ENCODE data around the gene STK16.
"Not testable (repeated sequence)": the region's sequence is repeated elsewhere in the genome, so short reads cannot be mapped to it uniquely, and the experiment has no call there.

STK16 gene, protein sequence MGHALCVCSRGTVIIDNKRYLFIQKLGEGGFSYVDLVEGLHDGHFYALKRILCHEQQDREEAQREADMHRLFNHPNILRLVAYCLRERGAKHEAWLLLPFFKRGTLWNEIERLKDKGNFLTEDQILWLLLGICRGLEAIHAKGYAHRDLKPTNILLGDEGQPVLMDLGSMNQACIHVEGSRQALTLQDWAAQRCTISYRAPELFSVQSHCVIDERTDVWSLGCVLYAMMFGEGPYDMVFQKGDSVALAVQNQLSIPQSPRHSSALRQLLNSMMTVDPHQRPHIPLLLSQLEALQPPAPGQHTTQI

DNA sequence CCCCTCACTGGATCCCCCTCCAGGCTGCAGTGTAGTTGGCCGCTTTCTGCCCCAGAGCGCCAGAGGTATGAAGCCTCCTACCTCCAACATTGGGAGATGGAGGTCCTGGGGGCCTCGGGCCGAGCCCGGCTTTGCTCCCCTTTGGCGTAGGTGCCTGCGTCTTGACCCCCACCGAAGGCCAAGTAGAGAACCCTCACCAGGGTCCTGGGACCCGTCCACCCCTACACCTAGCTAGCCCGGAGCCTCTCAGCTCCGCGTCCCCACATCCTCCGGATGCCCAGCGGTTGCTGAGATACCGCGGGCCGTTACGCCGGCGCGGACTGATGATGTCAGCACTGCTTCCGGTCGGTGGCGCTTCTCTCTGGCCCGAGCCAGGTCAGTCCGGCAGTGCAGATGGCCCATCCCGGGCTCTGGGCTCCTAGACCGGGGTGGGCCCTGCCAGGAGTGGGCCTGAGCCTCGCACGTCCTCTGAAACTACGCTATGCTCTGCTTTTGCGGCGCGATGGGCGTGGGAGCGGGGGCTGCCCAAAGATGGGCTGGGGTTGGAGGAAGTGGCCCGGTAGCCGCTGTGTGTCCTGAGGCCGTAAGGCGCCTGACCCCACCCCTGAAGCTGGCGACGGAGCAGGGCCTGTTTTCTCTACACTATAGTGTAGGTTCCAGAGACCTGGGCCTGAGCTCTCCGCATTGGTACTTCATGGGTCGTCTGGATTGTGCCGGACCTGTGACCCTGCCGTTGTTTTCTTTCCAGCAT is at the start of gene STK16, which contains the start of gene GLB1L:
Gene STK16 (plus strand): TSS at position 332 of the 751 bp plus-strand sequence. CDS start 521 bp downstream, outside the sequence.
Gene GLB1L (minus strand): TSS at position 297 of the 751 bp plus-strand sequence. CDS start 1,871 bp downstream, outside the sequence.
- peak; percentile 95 for DNase-seq
- ATAC-seq: peak; percentile 60

DNA sequence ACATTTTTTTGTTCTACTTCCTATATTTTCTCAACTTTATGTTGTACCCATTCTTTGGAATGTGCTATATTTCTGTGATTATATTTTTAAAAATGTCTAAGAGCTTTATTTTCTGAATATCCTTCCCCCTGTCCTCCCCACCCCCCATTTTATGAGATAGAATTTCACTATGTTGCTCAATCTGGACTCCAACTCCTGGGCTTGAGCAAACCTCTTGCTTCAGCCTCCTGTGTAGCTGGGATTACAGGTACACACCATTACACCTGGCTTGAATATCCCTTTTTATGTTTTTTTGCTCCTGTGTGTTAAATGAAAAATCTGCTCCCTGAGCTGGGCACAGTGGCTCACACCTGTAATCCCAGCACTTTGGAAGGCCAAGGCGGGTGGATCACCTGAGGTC is 47.9 kb upstream of the STK16 start:
- ATAC-seq (no peak), DNase-seq (no peak)

DNA sequence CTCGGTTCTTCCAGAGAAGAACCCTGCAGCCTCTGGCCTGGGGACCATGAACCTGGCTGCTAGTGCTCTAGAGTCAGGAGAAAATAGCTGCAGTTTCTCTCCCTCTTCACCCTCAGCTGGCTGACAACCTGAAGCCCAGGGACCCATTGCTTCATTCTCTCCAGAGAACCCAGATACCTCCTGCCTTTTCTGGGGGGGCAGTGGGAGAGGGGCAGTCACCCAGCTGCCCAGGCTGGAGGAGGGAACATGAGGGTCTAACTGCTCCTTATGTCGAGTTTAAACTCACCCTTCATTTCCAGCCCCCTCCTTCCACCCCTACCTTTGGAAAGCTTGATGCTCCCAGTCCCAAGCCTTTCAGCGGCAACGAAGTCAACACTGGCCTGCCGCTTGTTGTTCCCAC is 46.3 kb upstream of the STK16 start:
- ATAC-seq: no peak
- no peak for DNase-seq

DNA sequence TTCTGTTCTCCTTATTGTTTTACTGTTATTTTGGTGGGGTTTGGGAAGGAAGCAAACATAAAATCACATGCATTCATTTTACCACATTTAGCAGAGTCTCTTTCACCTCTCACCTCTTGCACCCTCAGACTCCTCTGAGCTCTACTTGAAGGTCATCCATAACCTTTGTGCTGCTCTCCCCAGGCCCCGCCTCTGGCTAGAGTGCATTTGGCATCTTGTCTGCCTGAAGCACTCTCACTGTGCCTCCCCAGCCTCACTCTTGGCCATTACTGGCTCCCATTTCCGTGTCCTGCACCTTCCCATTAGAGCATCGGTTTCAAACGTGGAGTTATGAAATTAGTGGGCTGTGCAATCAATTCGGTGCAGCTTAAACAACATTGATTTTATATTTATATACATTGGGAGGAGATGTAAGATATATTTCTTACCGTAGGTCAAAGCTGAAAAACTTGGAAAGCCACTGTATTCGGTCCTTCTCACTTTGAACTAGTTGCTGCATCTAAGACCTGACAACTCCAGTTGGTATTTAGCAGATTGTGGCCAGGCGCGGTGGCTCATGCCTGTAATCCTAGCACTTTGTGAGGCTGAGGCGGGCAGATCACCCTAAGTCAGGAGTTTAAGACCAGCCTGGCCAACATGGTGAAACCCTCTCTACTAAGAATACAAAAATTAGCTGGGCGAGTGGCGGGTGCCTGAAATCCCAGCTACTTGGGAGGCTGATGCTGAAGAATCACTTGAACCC is 45.6 kb upstream of the STK16 start:
- ATAC-seq: peak; percentile 74
- DNase-seq: no peak

DNA sequence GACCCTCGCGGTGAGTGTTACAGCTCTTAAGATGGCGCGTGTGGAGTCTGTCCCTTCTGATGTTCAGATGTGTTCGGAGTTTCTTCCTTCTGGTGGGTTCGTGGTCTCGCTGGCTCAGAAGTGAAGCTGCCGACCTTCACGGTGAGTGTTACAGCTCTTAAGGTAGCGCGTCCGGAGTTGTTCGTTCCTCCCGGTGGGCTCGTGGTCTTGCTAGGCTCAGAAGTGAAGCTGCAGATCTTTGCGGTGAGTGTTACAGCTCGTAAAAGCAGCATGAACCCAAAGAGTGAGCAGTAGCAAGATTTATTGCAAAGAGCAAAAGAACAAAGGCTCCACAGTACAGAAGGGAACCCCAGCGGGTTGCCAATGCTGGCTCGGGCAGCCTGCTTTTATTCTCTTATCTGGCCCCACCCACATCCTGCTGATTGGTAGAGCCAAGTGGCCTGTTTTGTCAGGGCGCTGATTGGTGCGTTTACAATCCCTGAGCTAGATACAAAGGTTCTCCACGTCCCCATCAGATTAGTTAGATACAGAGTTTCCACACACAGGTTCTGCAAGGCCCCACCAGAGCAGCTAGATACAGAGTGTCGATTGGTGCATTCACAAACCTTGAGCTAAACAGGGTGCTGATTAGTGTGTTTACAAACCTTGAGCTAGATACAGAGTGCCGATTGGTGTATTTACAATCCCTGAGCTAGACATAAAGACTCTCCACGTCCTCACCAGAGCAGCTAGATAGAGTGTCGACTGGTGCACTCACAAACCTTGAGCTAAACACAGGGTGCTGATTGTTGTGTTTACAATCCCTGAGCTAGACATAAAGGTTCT is 44.6 kb upstream of the STK16 start:
- ATAC-seq: not testable (repeated sequence)
- DNase-seq: peak; percentile 60

DNA sequence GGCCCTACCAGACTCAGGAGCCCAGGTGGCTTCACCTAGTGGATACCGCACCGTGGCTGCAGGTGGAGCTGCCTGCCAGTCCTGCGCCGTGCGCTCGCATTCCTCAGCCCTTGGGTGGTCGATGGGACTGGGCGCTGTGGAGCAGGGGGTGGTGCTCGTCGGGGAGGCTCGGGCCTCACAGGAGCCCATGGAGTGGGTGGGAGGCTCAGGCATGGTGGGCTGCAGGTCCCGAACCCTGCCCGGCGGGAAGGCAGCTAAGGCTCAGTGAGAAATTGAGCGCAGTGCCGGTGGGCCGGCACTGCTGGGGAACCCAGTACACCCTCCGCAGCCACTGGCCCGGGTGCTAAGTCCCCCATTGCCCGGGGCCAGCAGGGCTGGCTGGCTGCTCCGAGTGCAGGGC is 43.9 kb upstream of the STK16 start:
- not testable (repeated sequence) for ATAC-seq, DNase-seq

DNA sequence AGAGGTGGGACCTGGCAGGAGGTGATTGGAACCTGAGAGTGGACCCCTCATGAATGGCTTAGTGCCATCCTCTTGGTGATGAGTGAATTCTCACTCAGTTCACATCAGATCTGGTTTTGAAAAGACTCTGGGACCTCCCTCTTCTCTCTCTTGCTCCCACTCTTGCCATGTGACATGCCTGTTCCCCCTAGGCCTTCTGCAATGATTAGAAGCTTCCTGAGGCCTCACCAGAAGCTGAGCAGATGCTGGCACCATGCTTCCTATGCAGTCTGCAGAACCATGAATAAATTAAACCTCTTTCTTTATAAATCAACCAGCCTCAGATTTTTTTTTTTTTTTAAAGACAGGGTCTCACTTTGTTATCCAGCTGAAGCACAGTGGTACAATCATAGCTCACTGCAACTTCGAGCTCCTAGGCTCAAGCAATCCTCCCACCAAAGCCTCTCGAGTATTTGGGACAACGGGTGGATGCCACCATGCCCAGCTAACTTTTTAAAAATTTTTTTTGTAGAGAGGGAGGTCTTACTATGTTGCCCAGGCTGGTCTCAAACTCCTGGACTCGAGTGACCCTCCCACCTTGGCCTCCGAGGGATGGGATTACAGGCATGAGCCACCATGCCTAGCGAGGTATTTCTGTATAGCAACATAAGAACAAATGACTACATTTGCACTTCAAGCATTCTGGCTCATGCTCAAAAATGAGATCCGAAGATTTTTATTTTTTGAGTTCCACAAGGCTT is 40.7 kb upstream of the STK16 start:
- no peak for ATAC-seq
- DNase-seq: no peak

DNA sequence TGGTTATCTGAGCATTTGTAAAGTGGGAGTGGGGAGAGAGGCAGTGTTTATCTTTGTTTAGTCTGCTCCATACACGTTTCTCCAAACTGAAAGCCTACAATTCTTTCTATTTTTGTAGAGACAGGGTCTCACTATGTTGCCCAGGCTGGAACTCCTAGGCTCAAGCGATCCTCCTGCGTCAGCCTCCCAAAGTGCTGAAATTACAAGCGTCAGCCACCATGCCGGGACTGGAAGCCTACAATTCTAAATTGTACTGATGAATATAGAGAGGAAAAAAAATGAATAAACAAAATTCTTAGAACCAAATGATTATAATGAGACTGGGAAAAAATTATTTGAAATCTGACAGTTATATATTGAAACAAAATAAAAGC is 40.1 kb upstream of the STK16 start:
- ATAC-seq (no peak), DNase-seq (no peak)

DNA sequence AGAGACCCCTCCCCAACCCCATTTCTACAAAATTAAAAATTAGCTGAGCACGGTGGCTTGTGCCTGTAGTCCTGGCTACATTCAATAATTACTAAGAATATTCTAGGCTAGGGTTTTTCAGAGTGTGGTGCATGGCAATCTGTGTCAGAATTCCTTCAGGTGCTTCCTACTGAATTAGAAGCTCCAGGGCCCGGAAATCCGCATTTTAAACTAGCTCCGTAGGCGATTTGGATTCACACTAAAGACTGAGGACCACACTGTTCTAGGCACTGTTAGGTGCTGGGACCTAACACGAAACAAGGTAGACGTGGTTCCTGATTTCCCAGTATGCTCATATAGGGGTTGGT is 39.3 kb upstream of the STK16 start:
- no peak for DNase-seq

DNA sequence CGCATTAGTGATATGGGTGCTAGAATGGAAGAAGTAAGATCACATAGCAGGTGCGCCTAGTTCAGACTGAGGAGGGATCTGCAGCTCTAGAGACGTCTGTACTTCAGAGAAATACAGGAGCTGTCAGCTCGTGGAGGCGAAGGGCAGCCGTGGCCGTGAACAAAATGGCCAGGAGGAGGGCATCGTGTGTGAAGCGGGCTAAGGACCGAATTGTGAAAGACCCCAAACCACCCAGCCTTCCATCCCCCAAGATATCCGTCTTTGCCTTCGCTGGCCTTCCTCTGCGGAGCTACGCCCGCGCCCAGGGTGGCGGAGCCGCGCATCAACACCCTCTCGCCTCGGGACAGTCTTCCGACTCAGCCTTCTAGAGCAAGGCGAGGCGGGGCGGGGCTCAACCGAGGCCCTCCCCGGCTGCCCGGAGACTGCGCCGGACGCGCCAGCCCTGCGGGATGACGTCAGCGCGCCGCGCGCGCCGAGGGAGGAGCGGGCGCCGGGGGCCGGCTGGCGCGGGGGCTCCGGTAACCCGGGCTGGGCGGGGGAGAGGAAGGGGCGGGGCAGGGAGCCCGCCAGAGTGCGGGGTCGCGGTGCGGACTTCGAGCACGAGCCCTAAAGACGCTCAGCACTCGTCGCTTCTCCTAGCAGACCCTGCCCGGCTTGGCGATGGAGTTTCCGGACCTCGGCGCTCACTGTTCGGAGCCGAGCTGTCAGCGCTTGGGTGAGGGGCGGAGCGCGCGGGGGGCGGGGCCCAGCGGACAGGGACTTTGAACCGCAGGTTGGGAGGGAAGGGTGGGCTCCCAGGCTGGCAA is 38.7 kb upstream of the STK16 start, which contains the start of gene ZFAND2B:
Gene ZFAND2B (plus strand): TSS at position 455 of the 806 bp plus-strand sequence. CDS start 206 bp downstream, at position 661.
- ATAC-seq (peak; percentile 97), DNase-seq (peak; percentile 97)

More for the DNA sequence above, 39.3 kb upstream of the STK16 start:
- no peak for ATAC-seq

DNA sequence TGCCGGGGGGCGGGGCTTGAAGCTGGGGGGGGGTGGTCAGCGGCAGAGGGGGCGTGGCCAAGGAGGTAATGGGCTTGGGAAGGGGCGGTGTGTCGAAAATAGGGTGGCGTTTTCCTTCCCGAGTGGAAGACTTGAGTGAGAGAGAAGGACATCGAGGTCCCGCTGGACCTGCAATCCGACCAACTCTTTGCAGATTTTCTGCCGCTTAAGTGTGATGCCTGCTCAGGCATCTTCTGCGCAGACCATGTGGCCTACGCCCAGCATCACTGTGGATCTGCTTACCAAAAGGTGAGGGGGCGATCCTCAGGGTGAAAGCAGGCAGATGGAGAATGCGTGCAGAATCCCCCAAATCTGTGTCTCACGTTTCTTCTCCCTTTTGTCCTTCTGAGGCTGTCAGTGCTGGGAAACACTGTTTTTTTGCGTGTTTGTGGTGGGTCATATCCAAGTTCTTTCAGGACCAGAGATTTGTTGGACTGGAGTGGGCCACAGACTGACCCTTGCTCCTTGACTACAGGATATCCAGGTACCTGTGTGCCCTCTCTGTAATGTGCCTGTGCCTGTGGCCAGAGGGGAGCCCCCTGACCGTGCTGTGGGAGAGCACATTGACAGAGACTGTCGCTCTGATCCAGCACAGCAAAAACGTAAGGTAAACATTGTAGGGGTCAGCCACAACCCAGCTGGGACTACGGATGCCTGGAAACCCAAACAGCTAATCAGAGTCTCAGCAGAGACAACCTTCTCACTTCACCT is 38.0 kb upstream of the STK16 start:
- ATAC-seq (no peak), DNase-seq (no peak)

DNA sequence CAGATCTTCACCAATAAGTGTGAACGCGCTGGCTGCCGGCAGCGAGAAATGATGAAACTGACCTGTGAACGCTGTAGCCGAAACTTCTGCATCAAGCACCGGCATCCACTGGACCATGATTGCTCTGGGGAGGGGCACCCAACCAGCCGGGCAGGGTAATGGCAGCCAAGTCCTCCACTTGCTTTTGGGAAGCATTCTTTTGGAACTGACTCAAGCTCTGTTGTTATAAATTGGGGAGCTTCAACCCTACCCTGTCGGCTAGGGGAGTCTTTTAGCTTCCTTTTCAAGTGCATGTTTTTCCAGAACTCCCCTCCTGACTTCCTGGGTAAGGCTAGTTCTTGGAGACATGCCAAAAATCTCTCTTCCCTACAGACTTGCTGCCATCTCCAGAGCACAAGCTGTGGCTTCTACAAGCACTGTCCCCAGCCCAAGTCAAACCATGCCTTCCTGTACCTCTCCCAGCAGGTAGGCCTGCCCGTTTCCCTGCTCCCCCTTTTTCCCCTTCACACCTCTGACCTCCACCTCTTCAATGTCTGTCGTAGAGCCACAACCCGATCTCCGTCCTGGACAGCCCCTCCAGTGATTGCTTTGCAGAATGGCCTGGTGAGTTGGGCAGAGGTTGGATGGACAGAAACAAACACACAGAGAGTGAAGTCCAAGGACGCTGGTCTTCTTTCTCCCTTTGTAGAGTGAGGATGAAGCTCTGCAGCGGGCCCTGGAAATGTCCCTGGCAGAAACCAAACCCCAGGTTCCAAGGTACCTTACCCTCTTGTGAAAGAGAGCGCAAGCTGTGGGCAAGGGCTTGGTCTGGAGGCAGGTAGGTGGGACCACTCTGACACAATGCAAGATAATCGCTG is 37.2 kb upstream of the STK16 start:
- no peak for DNase-seq
- no peak for ATAC-seq

DNA sequence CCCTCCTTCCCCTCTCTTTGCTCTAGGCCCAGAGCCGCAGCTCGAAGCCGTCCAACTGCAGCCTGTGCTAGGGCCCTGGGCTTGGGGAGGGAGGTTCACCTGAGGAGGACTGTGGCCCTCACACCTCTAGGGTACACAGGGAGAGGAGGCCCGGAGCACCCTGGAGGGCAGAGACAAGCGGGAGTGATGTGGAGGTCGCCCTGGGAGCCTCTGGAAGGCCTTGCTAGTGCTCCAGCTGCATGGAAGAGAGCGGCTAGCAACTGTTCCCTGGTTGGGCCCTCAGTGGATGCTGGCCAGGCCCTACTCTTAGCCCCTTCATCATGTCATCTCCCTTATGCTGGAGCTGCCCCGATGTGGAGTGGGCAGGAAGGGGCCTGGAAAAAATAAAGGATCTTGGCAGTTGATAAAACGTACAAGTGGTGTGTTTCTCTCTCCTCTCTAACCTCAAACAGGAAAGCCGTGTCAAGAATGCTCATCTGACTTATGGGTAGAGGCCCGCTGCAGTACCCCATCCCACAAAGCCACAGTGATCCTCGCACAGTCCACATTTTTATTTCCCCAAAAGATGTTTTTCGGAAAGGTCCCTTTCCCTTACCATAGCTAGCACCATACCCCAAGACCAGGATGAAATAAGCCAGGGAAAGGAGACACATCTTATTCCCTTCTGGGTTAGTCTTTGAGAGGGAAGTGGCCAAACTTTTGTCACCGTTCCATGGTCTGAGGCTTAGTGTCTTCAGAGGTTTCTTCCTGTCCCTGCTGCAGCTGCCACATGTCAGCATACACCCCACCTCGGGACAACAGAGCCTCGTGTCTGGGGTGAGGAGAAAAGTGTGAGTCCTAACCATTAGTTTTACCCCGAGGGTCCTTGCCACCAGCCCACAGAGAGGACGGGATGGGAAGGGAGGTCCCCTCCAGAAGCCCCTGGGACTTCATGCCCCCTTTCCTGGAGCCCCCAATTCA is 35.8 kb upstream of the STK16 start:
- DNase-seq (no peak), ATAC-seq (no peak)

DNA sequence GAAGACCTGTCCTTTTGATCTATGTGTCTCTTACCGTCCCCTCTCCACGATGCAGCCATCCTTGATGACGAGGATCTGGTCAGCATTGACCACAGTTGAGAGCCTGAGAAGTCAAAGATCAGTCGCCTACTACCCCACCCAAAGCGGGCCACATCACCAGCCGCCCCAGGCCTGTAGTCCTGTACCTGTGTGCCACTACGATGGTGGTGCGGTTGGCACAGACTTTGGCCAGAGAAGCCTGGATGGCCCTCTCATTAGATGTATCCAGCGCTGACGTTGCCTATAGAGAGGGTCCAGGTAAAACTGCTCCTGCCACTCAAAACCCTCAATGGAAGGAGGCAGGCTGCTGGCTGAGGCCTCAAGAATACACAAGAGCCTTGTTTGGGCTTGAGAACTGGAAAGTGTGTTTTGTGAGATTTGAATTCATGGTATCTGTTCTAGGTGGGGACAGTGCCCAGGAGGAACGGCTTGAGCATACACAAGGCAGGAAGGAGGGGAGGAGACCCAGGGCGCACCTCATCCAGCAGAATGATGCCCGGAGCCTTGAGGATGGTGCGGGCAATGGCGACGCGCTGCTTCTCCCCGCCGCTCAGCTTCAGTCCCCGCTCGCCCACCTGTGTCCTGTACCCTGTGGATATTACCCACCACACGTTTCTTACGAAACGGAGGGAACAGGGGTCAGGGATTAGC is 34.9 kb upstream of the STK16 start:
- DNase-seq (no peak), ATAC-seq (no peak)

DNA sequence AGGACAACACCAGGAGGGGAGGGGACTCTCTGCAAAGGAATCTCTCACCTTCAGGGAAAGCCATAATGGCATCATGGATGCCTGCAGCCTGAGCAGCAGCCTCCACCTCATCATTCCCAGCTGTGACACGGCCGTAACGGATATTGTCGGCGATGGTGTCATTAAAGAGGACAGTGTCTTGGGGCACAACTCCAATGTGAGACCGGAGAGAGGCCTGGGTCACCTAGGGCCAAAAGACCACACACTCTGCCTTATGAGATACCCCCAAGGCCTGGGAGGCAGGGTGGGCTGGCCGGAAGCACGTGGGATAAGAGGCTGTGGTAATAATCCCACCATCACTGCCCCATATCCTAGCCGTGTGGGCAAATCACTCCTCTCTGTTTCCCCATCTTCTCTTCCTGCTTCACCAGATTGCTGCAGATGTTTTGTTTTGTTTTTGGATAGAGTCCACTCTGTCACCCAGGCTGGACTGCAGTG is 34.4 kb upstream of the STK16 start:
- DNase-seq: no peak
- ATAC-seq: no peak

DNA sequence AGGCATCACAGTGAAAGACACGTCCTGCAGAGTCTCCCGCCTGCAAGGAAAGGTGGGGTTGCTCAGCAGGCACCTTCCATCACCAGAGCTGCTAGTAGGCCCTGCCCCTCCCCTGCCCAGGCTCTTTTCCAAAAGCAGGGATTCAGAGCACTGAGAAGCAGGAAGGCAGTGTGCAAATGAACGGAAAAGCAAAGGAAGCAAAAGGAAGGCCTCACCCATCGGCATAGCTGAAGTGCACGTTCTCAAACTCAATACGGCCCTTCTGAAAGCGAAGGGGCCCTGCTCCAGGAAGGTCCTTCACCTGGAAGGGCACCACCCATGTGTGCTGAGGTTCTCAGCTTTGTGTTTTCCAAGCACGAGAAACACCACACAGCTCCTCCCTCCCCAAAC is 32.3 kb upstream of the STK16 start:
- DNase-seq (no peak), ATAC-seq (no peak)

Measured in stimulated activated naive CD8-positive, alpha-beta T cell treated with anti-CD3 and anti-CD28 coated beads, Interleukin-15, Interleukin-2, amounts not matched to agents 100 U/mL and 50 U/mL, for 24 hours (primary cell).